Esophagus (tissue), 2 donors: Measurements from ENCODE around the gene M1AP. TPM values are rescaled to one million over a fixed set of nuclear protein-coding genes. Genes with fewer than 3 reads are reported as not detected.
"Not testable (repeated sequence)": the region's sequence is repeated elsewhere in the genome, so short reads cannot be mapped to it uniquely, and the experiment has no call there.

Experiments
- H3K27ac ChIP-seq, 2 donors: one replicate each; pipeline ENCODE4 v1.5.1; 2013; ENCODE audit warnings: low read depth in 2 of 2, mild to moderate bottlenecking in 2 of 2, inconsistent platforms in 1 of 2, low read length in 1 of 2, moderate library complexity in 1 of 2
- H3K27me3 ChIP-seq, 2 donors: one replicate each; pipeline ENCODE4 v1.6.1; 2013; ENCODE audit warnings: low read length in 2 of 2, control low read depth in 1 of 2, mild to moderate bottlenecking in 1 of 2; ENCODE audit not compliant: insufficient read depth in 2 of 2, control insufficient read depth in 1 of 2
- H3K36me3 ChIP-seq, 2 donors: one replicate each; pipeline ENCODE4 v1.6.1; 2013; ENCODE audit warnings: low read length in 1 of 2; ENCODE audit not compliant: control insufficient read depth in 2 of 2, insufficient read depth in 2 of 2
- H3K4me1 ChIP-seq, 2 donors: one replicate each; pipeline ENCODE4 v1.6.1; 2013; ENCODE audit warnings: low read length in 1 of 2; ENCODE audit not compliant: control insufficient read depth in 2 of 2, insufficient read depth in 2 of 2
- H3K4me3 ChIP-seq, 2 donors: one replicate each; pipeline ENCODE4 v1.5.1; 2013; ENCODE audit warnings: low read length in 2 of 2, mild to moderate bottlenecking in 2 of 2, low read depth in 1 of 2, moderate library complexity in 1 of 2
- H3K9me3 ChIP-seq, 2 donors: one replicate each; pipeline ENCODE4 v1.6.1; 2013; ENCODE audit warnings: mild to moderate bottlenecking in 2 of 2, low read depth in 1 of 2, low read length in 1 of 2, moderate library complexity in 1 of 2; ENCODE audit not compliant: control insufficient read depth in 2 of 2, insufficient read depth in 1 of 2
- WGBS, 2 donors: extraction: QIAGEN DNeasy Blood & Tissue Kit; methylation state at CpG; one replicate each; pipeline ENCODE4 v1.1.7; 2013; 5-methylcytosine and 5-hydroxymethylcytosine counted together
- polyA plus RNA-seq, 2 donors: library from polyadenylated mRNA; stranded (reverse); fragments of 200-250 nt; gene quantifications; one replicate each; pipeline ENCODE4 v1.2.3, GENCODE V29; 2013
- donor health status: healthy with polysubstance abuse.
- donor health status: Bipolar disorder and iron deficiency.

Gene M1AP
- polyA plus RNA-seq, 2 donors, result 0.04 to 0.10 TPM

DNA sequence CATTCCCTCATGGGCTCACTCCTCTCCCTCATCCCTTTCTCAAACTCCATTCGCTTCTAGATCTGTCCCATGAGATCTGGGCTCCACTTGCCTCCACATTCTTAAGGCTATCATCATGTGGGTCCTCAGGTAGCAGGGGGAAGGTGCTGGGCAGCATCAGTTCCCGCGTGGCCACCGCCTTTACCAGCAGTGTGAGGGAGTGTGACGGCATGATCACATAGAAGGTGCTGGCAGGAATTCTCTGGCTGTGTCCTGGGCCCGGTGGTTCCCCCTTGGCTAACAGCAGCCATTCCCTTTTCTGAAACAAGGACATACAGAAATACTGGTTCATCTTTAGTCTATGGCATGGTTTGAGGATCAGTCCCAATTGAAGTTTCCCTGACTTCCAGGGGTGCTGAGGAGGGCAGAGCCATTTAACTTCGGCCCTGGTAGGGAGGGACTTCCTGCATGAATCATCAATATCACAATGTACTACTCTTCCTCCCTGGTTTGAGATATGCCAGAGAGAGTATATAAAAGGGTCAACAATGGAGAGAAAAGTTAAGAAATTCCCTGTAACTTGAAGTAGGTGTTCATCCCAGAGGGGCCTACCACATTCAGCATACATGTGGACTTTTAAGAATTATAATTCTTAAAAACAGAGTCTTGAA, 85.9 kb downstream of the M1AP start:
- Histone ChIP-seq H3K4me1 (no peaks in the 10 kb centered on the region), H3K4me3 (no peak overlapping the region), H3K36me3 (no peaks in the 10 kb centered on the region), H3K9me3 (no peaks in the 10 kb centered on the region), H3K27me3 (peaks cover 0 to 3% of the 10 kb centered on the region in 2 donors), H3K27ac (no peak overlapping the region)
- WGBS, 2 donors, result 79 to 82% methylated on average over 7 of the region's 7 CpGs

DNA sequence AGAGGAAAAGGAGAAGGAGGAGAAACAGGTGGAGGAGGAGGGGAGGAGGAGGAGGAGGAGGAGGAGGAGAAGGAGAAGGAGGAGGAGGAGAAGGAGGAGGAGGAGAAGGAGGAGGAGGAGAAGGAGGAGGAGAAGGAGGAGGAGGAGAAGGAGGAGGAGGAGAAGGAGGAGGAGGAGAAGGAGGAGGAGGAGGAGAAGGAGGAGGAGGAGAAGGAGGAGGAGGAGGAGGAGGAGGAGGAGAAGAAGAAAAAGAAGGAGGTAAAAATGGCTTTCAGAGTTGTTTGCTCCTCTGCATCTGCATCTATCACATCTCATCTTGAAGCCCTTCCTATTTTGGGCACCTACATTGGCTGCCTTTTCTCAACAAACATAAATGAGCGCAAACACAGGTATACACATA, 87.1 kb downstream of the M1AP start:
- 88 to 93% methylated on average over 1 of the region's 1 CpG for WGBS, 2 donors
- not testable (repeated sequence) for H3K27ac ChIP-seq, H3K36me3 ChIP-seq, H3K4me1 ChIP-seq, H3K4me3 ChIP-seq, H3K27me3 ChIP-seq, H3K9me3 ChIP-seq

DNA sequence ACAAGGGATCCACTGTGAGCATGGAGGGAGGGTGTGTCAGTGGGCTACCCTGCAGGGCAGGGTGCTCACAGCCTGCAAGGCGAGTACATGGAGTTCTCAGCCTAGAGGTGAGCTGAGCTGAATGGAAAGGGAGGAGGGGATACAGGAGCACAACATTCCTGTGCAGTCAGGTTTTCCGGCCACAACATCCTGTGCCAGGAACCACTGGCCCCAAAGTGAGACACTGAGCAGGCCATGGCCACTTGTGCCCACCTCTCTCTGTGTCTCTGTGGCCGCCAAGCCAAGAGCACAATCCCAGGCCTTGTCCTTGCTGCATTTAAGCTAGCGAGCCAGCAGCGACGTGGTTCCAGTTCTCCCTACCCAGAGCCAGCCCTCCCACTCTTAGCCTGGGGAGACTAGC, 87.5 kb downstream of the M1AP start:
- no peaks in the 10 kb centered on the region for H3K9me3 ChIP-seq
- WGBS, 2 donors, result 56 to 61% methylated on average over 6 of the region's 6 CpGs
- H3K4me3 ChIP-seq, result no peak overlapping the region
- peaks cover 0 to 6% of the 10 kb centered on the region in 2 donors for H3K36me3 ChIP-seq
- H3K27me3 ChIP-seq, result peaks cover 0 to 3% of the 10 kb centered on the region in 2 donors
- H3K4me1 ChIP-seq, result no peaks in the 10 kb centered on the region
- no peak overlapping the region for H3K27ac ChIP-seq

DNA sequence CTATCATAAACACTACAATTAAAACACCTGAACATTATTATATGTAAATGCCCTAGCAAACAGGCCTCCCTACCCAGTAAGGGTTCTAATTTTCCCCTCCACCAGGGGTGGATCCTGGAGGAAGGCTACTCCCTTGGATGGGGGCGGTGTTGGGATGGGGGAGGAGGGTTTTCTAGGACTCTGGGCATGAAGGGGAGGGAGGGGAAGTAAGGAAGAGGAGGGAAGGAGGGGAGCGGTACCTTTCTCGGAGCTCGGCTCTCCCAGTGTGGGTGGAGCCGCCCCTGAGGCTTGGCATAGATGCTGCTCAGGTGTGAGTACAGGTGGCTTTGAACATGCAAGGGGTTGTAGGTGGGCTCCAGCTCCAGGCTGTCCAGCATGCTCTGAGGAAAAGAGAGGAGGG, 88.2 kb downstream of the M1AP start:
- Histone ChIP-seq H3K27ac (no peak overlapping the region), H3K4me3 (no peak overlapping the region), H3K36me3 (peaks cover 0 to 6% of the 10 kb centered on the region in 2 donors), H3K27me3 (peaks cover 0 to 3% of the 10 kb centered on the region in 2 donors), H3K9me3 (no peaks in the 10 kb centered on the region), H3K4me1 (peaks cover 0 to 5% of the 10 kb centered on the region in 2 donors)
- 36 to 48% methylated on average over 5 of the region's 5 CpGs for whole genome bisulfite sequencing, 2 donors

DNA sequence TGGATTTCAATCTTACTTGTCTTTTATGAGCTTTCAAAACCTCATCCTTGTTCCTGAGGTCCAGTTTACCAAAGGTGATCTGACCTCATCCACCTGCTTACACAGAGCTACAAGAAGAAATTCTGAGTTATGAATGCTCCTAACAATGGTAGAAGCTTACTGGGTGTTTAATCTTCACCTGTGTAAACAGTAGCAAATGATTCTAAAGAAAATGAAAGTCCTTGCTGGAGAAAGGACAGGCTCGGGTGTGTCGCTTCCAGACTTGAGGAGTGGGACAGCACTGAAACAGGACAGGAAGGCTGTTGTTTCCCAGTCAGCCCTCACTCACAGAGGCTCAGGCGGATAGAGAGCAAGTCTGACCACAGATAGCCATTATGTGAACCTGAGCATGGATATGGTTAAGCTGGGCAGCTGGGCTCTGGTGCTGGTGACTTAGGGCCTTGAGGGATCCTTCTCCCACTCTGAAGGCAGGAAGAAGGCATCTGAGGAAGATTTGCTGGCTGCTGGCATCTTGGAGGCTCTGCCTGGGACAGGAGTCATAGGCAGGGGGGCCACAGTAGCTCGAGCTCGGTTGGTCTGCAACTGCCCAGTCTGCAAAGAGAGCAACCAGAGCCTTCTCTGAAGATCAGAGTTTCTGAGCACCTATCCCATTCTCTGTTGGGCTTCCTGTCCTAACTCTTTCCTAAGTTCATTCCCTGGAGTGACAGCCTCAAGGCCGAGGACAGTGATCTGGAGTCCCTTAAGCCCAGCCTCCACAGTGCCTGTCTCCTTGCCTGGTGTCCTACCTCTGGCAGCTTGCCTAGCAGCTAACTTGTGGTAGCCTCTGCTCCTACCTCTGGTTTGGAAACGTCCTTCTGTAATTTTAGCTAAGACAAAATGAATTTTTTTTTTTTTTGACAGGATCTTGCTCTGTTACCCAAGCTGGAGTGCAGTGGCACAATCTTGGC, 89.6 kb downstream of the M1AP start:
- Histone ChIP-seq H3K36me3 (peaks cover 0 to 6% of the 10 kb centered on the region in 2 donors), H3K27ac (no peak overlapping the region), H3K27me3 (peaks cover 0 to 3% of the 10 kb centered on the region in 2 donors), H3K4me1 (peaks cover 0 to 7% of the 10 kb centered on the region in 2 donors), H3K4me3 (no peak overlapping the region), H3K9me3 (no peaks in the 10 kb centered on the region)
- 63 to 65% methylated on average over 7 of the region's 7 CpGs for WGBS, 2 donors

DNA sequence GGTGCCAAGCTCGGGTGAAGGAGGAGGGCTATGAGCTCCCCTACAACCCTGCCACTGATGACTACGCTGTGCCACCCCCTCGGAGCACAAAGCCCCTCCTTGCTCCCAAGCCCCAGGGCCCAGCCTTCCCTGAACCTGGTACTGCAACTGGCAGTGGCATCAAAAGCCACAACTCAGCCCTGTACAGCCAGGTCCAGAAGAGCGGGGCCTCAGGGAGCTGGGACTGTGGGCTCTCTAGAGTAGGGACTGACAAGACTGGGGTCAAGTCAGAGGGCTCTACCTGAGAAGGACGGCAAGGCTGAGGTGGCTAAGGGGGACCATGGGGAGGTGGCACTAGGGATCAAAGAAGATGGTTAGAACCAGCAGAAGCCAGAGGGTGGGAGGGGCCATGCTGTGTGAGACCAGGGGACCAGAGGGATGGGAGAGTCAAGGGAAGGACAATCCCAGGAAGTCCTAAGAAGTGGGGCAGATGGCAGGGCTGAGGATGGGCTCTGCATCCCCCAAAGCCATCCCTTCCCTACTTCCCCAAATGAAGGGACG, 91.2 kb downstream of the M1AP start:
- Histone ChIP-seq H3K4me1 (peaks cover 0 to 7% of the 10 kb centered on the region in 2 donors), H3K9me3 (no peaks in the 10 kb centered on the region), H3K27me3 (peaks cover 0 to 3% of the 10 kb centered on the region in 2 donors), H3K4me3 (no peak overlapping the region), H3K36me3 (peaks cover 0 to 6% of the 10 kb centered on the region in 2 donors), H3K27ac (no peak overlapping the region)
- 93 to 94% methylated on average over 6 of the region's 6 CpGs for WGBS, 2 donors

DNA sequence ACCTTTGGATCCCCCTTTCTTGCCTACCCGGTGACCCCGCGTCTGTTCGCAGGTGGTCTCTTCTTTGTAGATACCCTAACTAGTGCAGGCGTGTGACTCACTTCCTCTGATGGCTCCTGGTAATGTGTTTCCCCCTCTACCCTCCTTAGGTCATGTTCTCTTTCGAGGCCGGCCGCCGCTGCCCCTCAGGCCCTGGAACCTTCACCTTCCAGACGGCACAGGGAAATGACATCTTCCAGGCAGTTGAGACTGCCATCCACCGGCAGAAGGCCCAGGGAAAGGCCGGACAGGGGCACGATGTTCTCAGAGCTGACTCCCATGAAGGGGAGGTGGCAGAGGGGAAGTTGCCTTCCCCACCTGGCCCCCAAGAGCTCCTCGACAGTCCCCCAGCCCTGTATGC, 92.0 kb downstream of the M1AP start:
- WGBS, 2 donors, result 85 to 90% methylated on average over 14 of the region's 14 CpGs
- Histone ChIP-seq H3K4me1 (peaks cover 0 to 7% of the 10 kb centered on the region in 2 donors), H3K36me3 (peaks cover 0 to 6% of the 10 kb centered on the region in 2 donors), H3K4me3 (no peak overlapping the region), H3K27me3 (no peaks in the 10 kb centered on the region), H3K9me3 (no peaks in the 10 kb centered on the region), H3K27ac (no peak overlapping the region)

DNA sequence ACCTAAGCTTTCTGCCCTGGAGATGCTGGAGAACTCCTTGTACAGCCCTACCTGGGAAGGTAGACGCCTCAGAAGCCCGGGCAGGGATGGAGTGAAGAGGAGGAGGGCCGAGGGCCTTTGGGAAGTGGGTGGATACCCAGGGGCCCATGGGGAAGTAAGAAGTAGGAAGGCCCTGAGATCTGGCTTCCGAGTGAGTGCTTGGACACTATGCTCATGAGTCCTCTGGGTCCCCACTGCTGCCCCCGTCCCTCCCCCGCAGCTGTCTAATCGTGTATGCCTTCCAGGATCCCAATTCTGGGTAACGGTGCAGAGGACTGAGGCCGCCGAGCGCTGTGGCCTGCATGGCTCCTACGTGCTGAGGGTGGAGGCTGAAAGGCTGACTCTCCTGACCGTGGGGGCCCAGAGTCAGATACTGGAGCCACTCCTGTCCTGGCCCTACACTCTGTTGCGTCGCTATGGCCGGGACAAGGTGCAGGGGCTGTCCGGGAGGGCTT, 92.5 kb downstream of the M1AP start:
- H3K4me1 ChIP-seq, result peaks cover 0 to 7% of the 10 kb centered on the region in 2 donors
- no peaks in the 10 kb centered on the region for H3K27me3 ChIP-seq
- H3K9me3 ChIP-seq, result no peaks in the 10 kb centered on the region
- no peak overlapping the region for H3K27ac ChIP-seq
- no peak overlapping the region for H3K4me3 ChIP-seq
- 82 to 83% methylated on average over 17 of the region's 17 CpGs for WGBS, 2 donors
- H3K36me3 ChIP-seq, result peaks cover 0 to 6% of the 10 kb centered on the region in 2 donors

DNA sequence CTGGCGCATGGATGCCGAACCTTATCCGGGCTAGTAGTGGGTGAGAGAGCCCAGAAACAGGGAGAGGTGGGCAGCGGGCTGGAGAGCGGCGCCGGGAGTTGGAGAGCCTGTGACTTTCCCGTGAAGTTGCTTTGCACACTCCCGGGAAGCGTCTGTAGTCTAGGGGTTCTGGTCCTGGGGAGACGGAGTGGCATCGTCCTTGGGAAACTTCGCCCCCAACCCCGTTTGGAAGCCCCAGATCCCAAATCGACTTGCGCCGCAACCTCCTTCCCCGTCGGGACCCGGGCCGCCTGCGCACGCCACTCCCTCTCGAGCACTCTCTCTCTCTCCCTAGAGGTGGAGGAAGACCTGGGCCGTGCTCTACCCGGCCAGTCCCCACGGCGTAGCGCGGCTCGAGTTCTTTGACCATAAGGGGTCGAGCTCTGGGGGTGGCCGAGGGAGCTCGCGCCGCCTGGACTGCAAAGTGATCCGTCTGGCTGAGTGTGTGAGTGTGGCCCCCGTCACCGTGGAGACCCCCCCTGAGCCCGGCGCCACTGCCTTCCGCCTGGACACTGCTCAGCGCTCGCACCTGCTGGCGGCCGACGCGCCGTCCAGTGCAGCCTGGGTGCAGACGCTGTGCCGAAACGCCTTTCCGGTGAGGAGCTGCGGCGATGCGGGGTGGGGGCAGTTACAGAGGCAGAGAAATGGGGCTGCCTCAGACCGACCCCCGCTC, 93.2 kb downstream of the M1AP start:
- peaks cover 0 to 6% of the 10 kb centered on the region in 2 donors for H3K36me3 ChIP-seq
- peaks cover 0 to 7% of the 10 kb centered on the region in 2 donors for H3K4me1 ChIP-seq
- no peaks in the 10 kb centered on the region for H3K27me3 ChIP-seq
- 11 to 19% methylated on average over 56 to 58 of the region's 58 CpGs for WGBS, 2 donors
- no peaks in the 10 kb centered on the region for H3K9me3 ChIP-seq
- H3K27ac ChIP-seq, result peak overlapping the region; percentile 77 to 81
- peak overlapping the region; percentile 44 to 59 for H3K4me3 ChIP-seq
